Measurements from ENCODE around the gene COL5A2.

Gene COL5A2

DNA sequence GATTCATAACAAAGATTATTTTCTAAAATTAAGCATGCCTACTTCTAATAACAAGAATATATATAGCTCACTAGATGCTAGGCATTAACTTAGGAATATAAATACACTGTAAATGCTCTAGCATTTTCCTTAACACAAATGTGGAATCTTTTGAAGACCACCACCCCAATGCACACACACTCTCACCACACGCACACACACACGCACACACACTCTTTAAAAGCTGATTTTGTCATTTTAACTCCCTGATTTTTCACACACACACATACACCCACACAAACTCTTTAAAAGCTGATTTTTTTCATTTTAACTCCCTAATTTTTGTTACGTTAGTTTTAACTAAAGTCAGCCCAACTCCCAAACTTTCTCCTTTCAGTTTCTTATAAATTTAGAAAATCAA lies 3.0 kb downstream of the COL5A2 start:
- CTCF ChIA-PET: interaction anchor here (1.0 to 1.2 kb wide), 3 partner anchors 10 to 33 kb away, joined by 3 read pairs; no protein-coding TSS in a partner anchor
- POLR2A ChIA-PET: no interaction called here
- no peak for DNase-seq (ENCODE audit: extremely low spot score)
- TF ChIP-seq, protein P1, sequence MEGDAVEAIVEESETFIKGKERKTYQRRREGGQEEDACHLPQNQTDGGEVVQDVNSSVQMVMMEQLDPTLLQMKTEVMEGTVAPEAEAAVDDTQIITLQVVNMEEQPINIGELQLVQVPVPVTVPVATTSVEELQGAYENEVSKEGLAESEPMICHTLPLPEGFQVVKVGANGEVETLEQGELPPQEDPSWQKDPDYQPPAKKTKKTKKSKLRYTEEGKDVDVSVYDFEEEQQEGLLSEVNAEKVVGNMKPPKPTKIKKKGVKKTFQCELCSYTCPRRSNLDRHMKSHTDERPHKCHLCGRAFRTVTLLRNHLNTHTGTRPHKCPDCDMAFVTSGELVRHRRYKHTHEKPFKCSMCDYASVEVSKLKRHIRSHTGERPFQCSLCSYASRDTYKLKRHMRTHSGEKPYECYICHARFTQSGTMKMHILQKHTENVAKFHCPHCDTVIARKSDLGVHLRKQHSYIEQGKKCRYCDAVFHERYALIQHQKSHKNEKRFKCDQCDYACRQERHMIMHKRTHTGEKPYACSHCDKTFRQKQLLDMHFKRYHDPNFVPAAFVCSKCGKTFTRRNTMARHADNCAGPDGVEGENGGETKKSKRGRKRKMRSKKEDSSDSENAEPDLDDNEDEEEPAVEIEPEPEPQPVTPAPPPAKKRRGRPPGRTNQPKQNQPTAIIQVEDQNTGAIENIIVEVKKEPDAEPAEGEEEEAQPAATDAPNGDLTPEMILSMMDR (IDR thresholded peaks at IDR 0.05; ENCODE audit: control extremely low read depth, extremely low read depth, low read depth, missing control alignments): no peak

DNA sequence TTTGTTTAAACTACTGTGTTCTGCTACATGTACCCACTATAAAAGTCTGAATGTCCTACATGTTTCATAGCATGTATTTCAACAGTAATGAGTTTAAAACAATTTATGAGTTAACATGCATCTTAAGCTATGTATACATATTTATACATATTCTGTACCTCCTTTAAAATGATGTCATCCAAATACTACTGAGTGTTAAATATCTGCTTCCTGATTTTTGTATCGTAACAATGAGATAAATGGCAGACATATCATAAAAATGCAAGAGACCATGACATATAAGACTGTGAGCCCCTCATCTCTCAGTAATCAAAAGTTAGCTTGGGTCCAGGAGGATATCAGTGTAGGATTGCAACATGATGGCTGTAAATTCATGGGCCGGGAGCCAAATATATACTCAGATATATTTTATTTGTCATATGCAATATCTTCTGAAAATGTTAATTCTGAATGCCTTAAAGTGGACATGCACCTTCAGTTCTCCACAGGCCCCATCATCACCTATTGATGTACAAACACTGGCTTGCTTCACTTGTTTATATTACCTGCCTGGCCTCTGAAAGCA lies 3.6 kb downstream of the COL5A2 start:
- no peak for DNase-seq (ENCODE audit: extremely low spot score)
- CTCF ChIA-PET: interaction anchor here (1.0 kb wide), 1 partner anchor 15 kb away, joined by 3 read pairs; no protein-coding TSS in a partner anchor
- POLR2A ChIA-PET: no interaction called here
- TF ChIP-seq, protein P1 (IDR thresholded peaks at IDR 0.05; ENCODE audit: control extremely low read depth, extremely low read depth, low read depth, missing control alignments): no peak

GRCh38 chr2:189171956-189172609 lies 7.5 kb downstream of the COL5A2 start:
- ChIA-PET CTCF (no interaction called here), POLR2A (no interaction called here)
- TF ChIP-seq, protein P1 (IDR thresholded peaks at IDR 0.05; ENCODE audit: control extremely low read depth, extremely low read depth, low read depth, missing control alignments): no peak
- no peak for DNase-seq (ENCODE audit: extremely low spot score)

GRCh38 chr2:189168856-189169499 lies 10.6 kb downstream of the COL5A2 start:
- TF ChIP-seq, protein P1 (IDR thresholded peaks at IDR 0.05; ENCODE audit: control extremely low read depth, extremely low read depth, low read depth, missing control alignments): no peak
- POLR2A ChIA-PET: no interaction called here
- CTCF ChIA-PET: interaction anchor here (0.7 kb wide), 1 partner anchor 20 kb away, joined by 3 read pairs; no protein-coding TSS in a partner anchor
- no peak for DNase-seq (ENCODE audit: extremely low spot score)

GRCh38 chr2:189165656-189166380 lies 13.7 kb downstream of the COL5A2 start:
- POLR2A ChIA-PET: no interaction called here
- CTCF ChIA-PET: interaction anchor here (1.1 to 2.9 kb wide), 4 partner anchors 9 to 23 kb away, joined by 3 to 15 read pairs (median 5); partner anchors contain the start of gene COL5A2

More at GRCh38 chr2:189165656-189166380, 13.7 kb downstream of the COL5A2 start:
- DNase-seq (ENCODE audit: extremely low spot score): no peak
- TF ChIP-seq, protein P1 (IDR thresholded peaks at IDR 0.05; ENCODE audit: control extremely low read depth, extremely low read depth, low read depth, missing control alignments): no peak

Measured in GM10248 (cell line).